Nephron progenitor cell (in vitro differentiated cells): Measurements from ENCODE around the gene IRGM.
"Not testable (repeated sequence)": the region's sequence is repeated elsewhere in the genome, so short reads cannot be mapped to it uniquely, and the experiment has no call there.

ENCODE experiments used
- DNase-seq: peaks from one replicate; pipeline ENCODE4 v3.0.0; 2021
- H3K27ac Mint-ChIP-seq: 2 replicates; pipeline ENCODE4 v1.8.0; 2021; ENCODE audit warnings: mild to moderate bottlenecking, moderate library complexity, mixed read lengths
- H3K27me3 Mint-ChIP-seq: 2 replicates; pipeline ENCODE4 v1.8.0; 2021; ENCODE audit warnings: mild to moderate bottlenecking, low read depth, mixed read lengths; ENCODE audit not compliant: poor library complexity
- H3K36me3 Mint-ChIP-seq: 2 replicates; pipeline ENCODE4 v1.8.0; 2021; ENCODE audit warnings: low read depth, mixed read lengths
- H3K4me1 Mint-ChIP-seq: 2 replicates; pipeline ENCODE4 v1.8.0; 2021; ENCODE audit warnings: mixed read lengths
- H3K4me3 Mint-ChIP-seq: 2 replicates; pipeline ENCODE4 v1.8.0; 2021; ENCODE audit warnings: mild to moderate bottlenecking, moderate library complexity, mixed read lengths
- H3K9me3 Mint-ChIP-seq: 2 replicates; pipeline ENCODE4 v1.8.0; 2021; ENCODE audit warnings: mild to moderate bottlenecking, moderate library complexity, mixed read lengths
- TF ChIP-seq, protein P1 (sequence below): fragments of 200-600 bp; sonication (generic); IDR thresholded peaks from 2 replicates; pipeline ENCODE4 v1.5.0; 2021; ENCODE audit warnings: antibody characterized with exemption

Gene IRGM, protein sequence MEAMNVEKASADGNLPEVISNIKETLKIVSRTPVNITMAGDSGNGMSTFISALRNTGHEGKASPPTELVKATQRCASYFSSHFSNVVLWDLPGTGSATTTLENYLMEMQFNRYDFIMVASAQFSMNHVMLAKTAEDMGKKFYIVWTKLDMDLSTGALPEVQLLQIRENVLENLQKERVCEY

DNA sequence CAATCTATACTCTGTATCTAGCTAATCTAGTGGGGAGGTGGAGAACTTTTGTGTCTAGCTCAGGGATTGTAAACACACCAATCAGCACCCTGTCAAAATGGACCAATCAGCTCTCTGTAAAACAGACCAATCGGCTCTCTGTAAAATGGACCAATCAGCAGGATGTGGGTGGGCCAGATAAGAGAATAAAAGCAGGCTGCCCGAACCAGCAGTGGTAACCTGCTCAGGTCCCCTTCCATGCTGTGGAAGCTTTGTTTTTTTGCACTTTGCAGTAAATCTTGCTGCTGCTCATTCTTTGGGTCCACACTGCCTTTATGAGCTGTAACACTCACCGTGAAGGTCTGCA, at the start of gene IRGM:
Gene IRGM, plus strand, starts transcription at position 214 of the 346 bp plus-strand sequence. CDS start 1,603 bp downstream, outside the sequence.
- not testable (repeated sequence) for H3K4me1 Mint-ChIP-seq, H3K36me3 Mint-ChIP-seq, DNase-seq, H3K9me3 Mint-ChIP-seq, H3K4me3 Mint-ChIP-seq, H3K27ac Mint-ChIP-seq
- H3K27me3 Mint-ChIP-seq = peaks cover 24% of the 10 kb centered on the region

DNA sequence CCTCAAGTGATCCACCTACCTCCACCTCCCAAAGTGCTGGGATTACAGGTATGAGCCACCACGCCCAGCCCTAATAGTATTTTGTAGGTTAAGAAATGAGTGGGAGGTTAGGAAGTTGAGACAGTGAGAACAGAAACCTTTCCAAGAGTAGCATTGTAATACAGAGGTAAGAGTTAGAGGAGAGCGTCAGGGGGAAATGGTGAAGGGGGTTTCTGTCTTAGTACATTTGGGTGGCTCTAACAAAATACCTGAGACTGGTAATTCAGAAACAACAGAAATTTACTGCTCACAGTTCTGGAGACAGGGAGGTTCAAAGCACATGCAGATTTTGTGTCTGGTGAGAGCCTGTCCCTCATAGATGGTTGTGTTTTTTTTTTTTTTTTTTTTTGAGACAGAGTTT, 48.9 kb upstream of the IRGM start:
- DNase-seq = no peak
- H3K27ac Mint-ChIP-seq = no peak overlapping the region
- H3K9me3 Mint-ChIP-seq = peaks cover 8% of the 10 kb centered on the region
- H3K4me3 Mint-ChIP-seq = no peak overlapping the region
- TF ChIP-seq, protein P1, sequence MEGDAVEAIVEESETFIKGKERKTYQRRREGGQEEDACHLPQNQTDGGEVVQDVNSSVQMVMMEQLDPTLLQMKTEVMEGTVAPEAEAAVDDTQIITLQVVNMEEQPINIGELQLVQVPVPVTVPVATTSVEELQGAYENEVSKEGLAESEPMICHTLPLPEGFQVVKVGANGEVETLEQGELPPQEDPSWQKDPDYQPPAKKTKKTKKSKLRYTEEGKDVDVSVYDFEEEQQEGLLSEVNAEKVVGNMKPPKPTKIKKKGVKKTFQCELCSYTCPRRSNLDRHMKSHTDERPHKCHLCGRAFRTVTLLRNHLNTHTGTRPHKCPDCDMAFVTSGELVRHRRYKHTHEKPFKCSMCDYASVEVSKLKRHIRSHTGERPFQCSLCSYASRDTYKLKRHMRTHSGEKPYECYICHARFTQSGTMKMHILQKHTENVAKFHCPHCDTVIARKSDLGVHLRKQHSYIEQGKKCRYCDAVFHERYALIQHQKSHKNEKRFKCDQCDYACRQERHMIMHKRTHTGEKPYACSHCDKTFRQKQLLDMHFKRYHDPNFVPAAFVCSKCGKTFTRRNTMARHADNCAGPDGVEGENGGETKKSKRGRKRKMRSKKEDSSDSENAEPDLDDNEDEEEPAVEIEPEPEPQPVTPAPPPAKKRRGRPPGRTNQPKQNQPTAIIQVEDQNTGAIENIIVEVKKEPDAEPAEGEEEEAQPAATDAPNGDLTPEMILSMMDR = no peak
- H3K36me3 Mint-ChIP-seq = peaks cover 16% of the 10 kb centered on the region
- H3K4me1 Mint-ChIP-seq = peaks cover 9% of the 10 kb centered on the region
- H3K27me3 Mint-ChIP-seq = peaks cover 2% of the 10 kb centered on the region

DNA sequence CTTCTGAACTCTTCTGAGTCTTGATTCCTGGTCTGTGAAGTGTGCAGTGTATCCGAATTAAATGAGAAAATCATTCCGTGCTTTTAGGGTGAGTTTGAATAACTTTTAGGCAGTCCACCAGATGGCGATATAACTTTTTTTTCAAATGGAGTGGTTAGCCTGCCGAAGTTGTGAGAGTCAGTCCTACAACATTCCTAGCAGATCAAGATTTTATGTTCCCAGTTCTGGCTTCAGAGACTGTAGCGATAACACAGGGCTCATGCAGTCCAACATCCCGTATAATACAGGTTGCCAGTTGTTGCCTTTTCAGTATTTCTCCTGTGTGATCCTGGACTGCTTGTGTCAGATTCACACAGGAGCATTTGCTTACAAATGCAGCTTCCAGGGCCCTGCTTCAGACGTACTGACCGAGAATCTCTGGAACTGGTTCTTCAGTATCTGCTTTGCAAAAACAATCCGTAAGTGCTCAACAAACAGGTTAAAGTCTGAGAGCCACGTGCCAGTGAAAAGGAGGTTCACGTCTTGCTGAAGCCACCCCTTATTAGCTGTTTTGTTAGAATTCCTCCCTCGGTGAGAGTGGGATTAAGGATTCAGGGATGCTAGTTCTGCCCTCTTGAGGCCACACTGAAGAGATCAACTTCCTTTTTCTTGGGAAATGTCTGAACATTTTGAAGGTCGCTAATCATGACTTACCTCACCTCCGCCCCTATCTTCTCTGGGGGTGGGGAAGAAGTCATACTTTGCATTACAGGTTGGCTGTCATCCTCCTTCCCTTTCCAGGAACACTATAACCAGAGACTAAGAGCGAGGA, 45.0 kb upstream of the IRGM start:
- Mint-ChIP-seq H3K27me3 (peaks cover 2% of the 10 kb centered on the region), H3K4me1 (peaks cover 9% of the 10 kb centered on the region), H3K27ac (no peak overlapping the region), H3K36me3 (no peaks in the 10 kb centered on the region), H3K4me3 (peak overlapping the region; percentile 81), H3K9me3 (peaks cover 25% of the 10 kb centered on the region)
- TF ChIP-seq, protein P1 = peak; percentile 54
- DNase-seq = no peak

DNA sequence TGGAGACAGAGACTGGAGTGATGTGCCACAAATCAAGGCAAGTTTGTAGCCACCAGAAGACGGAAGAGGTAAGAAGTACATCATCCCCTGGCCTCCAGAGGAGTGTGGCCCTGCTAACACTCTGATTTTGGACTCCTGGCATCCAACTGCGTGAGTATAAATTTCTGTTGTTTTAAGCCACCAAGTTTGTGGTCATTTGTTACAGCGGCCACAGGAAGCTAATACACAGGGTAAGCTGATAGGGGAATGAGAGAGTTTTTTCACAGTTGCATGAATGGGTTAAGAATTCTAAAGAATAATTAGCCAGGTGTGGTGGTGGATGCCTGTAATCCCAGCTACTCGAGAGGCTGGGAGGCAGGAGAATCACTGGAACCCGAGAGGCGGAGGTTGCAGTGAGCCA, 41.9 kb upstream of the IRGM start:
- H3K27ac Mint-ChIP-seq = no peak overlapping the region
- H3K4me1 Mint-ChIP-seq = peaks cover 9% of the 10 kb centered on the region
- peaks cover 36% of the 10 kb centered on the region for H3K9me3 Mint-ChIP-seq
- no peaks in the 10 kb centered on the region for H3K36me3 Mint-ChIP-seq
- H3K4me3 Mint-ChIP-seq = no peak overlapping the region
- no peaks in the 10 kb centered on the region for H3K27me3 Mint-ChIP-seq
- DNase-seq = no peak
- TF ChIP-seq, protein P1 = no peak

DNA sequence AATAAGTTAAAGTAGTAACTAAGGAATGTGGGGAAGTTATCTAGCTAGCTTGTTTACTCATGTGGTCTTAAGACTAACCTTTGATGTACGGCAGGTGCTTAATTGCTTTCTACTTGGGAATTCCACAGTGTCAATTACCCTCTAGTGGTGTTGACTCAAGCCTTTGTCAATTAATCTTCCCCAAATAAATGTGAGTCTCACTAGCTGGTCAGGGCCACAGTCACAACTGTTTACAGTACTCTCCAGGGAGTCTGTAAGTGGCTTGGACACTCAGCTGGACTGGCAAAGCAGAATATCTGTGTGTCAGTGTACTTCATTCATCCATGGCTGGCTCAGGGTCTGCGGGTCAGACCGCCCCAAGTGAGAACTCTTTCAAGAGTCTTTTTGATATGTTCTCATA, 37.0 kb upstream of the IRGM start:
- Mint-ChIP-seq H3K27ac (no peak overlapping the region), H3K4me1 (no peaks in the 10 kb centered on the region), H3K36me3 (no peaks in the 10 kb centered on the region), H3K4me3 (no peak overlapping the region), H3K9me3 (peaks cover 58% of the 10 kb centered on the region), H3K27me3 (peaks cover under 1% of the 10 kb centered on the region)
- no peak for DNase-seq
- TF ChIP-seq, protein P1 = no peak

DNA sequence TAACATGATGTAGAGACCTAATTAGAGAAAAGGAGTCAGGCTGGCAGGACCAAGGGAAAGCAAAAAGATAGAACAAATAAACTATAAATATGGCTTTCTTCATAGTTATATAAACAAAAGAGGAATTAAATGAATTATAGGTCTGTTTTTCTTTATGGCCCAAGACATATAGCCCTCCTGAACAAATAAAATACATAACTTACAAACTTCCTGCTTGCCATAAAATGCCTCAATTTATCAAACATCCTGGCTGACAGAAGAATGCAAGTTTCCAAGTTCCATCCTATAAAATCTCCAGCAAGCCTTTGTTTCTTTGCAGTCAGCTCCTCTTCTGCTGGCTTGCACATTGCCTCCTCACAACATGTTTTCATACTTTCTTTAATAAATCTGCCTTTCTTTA, 31.3 kb upstream of the IRGM start:
- no peak for DNase-seq
- TF ChIP-seq, protein P1 = no peak
- Mint-ChIP-seq H3K36me3 (no peaks in the 10 kb centered on the region), H3K27me3 (peaks cover 10% of the 10 kb centered on the region), H3K4me1 (no peaks in the 10 kb centered on the region), H3K4me3 (no peak overlapping the region), H3K27ac (no peak overlapping the region), H3K9me3 (peaks cover 59% of the 10 kb centered on the region)
